ENCODE results near the gene PGM1.

PGM1 gene

DNA sequence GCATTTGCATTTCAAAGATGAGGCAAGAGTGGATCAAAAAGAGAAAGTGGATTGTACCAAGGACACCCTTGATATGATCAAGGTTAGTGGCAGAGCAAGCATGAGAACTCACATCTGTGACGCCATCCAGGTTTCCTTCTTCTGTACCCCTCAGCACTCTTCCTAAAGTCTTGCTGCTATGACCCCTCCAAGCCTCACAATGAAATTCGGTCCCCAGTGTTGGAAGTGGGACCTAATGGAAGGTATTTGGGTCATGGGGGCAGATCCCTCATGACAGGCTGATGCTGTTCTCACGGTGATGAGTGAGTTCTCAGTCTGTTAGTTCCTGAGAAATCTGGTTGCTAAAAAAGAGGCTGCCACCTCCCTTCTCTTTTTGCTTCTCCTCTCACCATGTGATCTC, 86.4 kb downstream of the PGM1 start:
- Histone ChIP-seq H3K9ac (ENCODE audit: low read length) (no peak overlapping the region), H2AFZ (ENCODE audit: low read length) (no peak overlapping the region), H3F3A (ENCODE audit: insufficient read depth, low read length) (no peaks in the 10 kb centered on the region), H3K9me3 (ENCODE audit: low read length) (peaks cover 3% of the 10 kb centered on the region; the same call in 1 of the 2 replicates), H3K36me3 (ENCODE audit: insufficient read depth, low read length) (no peaks in the 10 kb centered on the region; the same call in 1 of the 2 replicates), H3K79me2 (ENCODE audit: insufficient read depth, low read length) (no peaks in the 10 kb centered on the region), H3K27me3 (ENCODE audit: insufficient read depth, low read length) (no peaks in the 10 kb centered on the region), H3K4me3 (ENCODE audit: low read depth, low read length, poor library complexity, severe bottlenecking) (no peak overlapping the region), H4K20me1 (ENCODE audit: insufficient read depth, low read length) (no peaks in the 10 kb centered on the region), H3K4me2 (ENCODE audit: low read length) (no peak overlapping the region), H3K9me2 (ENCODE audit: low read depth, low read length) (no peaks in the 10 kb centered on the region), H3K27ac (ENCODE audit: low read depth, low read length, poor library complexity, severe bottlenecking) (no peak overlapping the region), H3K4me1 (ENCODE audit: insufficient read depth, low read length, severe bottlenecking) (no peaks in the 10 kb centered on the region)
- TF ChIP-seq, protein P1, sequence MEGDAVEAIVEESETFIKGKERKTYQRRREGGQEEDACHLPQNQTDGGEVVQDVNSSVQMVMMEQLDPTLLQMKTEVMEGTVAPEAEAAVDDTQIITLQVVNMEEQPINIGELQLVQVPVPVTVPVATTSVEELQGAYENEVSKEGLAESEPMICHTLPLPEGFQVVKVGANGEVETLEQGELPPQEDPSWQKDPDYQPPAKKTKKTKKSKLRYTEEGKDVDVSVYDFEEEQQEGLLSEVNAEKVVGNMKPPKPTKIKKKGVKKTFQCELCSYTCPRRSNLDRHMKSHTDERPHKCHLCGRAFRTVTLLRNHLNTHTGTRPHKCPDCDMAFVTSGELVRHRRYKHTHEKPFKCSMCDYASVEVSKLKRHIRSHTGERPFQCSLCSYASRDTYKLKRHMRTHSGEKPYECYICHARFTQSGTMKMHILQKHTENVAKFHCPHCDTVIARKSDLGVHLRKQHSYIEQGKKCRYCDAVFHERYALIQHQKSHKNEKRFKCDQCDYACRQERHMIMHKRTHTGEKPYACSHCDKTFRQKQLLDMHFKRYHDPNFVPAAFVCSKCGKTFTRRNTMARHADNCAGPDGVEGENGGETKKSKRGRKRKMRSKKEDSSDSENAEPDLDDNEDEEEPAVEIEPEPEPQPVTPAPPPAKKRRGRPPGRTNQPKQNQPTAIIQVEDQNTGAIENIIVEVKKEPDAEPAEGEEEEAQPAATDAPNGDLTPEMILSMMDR (IDR thresholded peaks at IDR 0.05; ENCODE audit: low read length) = no peak
- no peak for TF ChIP-seq EZH2 (IDR thresholded peaks at IDR 0.05; ENCODE audit: borderline replicate concordance, low read length)

DNA sequence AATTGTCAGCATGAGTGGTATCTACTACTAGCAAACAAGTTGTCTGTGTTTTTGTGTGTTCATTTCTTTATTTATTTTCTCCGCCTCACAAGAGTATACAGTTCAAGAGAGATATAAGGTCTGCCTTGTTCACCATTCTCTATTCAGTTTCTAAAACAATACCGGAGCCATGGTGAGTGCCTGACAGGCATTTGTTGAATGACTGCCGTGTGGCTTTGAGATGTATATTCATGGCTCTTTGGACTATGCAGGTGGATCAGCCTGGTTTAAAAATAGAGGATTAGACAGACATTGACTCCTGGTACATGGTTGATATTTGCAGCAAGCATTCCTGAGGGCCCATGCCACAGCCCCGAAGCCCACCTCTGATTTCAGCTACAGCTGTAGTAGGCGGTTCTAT, 89.7 kb downstream of the PGM1 start:
- no peaks in the 10 kb centered on the region for H3K9me2 ChIP-seq (ENCODE audit: low read depth, low read length)

DNA sequence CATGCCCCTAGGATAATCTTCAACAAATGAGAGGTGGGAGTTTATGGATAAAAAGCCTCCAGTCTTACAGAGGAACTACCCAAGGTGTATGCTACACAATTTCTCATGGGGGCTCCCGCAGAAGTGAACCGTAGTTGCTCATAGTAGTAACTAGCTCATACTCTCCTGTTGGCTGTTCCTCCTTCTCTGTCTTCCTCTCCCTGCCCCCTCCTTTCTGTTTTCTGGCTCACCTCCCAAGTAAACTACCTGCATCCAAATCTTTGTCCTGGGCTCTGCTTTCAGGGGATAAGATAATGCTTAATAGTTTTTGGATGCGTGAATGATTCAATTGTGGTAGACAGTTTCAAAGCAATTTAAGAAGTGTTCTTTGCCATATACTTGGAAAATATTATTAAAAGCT, 90.5 kb downstream of the PGM1 start:
- H3K79me2 ChIP-seq (ENCODE audit: insufficient read depth, low read length) = no peaks in the 10 kb centered on the region
- H3F3A ChIP-seq (ENCODE audit: insufficient read depth, low read length) = no peaks in the 10 kb centered on the region

More for the DNA sequence above, 89.7 kb downstream of the PGM1 start:
- H3K4me1 ChIP-seq (ENCODE audit: insufficient read depth, low read length, severe bottlenecking) = no peaks in the 10 kb centered on the region
- H2AFZ ChIP-seq (ENCODE audit: low read length) = no peak overlapping the region
- H3K79me2 ChIP-seq (ENCODE audit: insufficient read depth, low read length) = no peaks in the 10 kb centered on the region
- H3K27ac ChIP-seq (ENCODE audit: low read depth, low read length, poor library complexity, severe bottlenecking) = no peak overlapping the region
- no peaks in the 10 kb centered on the region; the same call in 1 of the 2 replicates for H3K36me3 ChIP-seq (ENCODE audit: insufficient read depth, low read length)
- H3F3A ChIP-seq (ENCODE audit: insufficient read depth, low read length) = no peaks in the 10 kb centered on the region
- no peak overlapping the region for H3K4me3 ChIP-seq (ENCODE audit: low read depth, low read length, poor library complexity, severe bottlenecking)
- TF ChIP-seq EZH2 (IDR thresholded peaks at IDR 0.05; ENCODE audit: borderline replicate concordance, low read length) = no peak
- TF ChIP-seq, protein P1 (IDR thresholded peaks at IDR 0.05; ENCODE audit: low read length) = no peak
- peaks cover 3% of the 10 kb centered on the region; the same call in 1 of the 2 replicates for H3K9me3 ChIP-seq (ENCODE audit: low read length)
- H3K4me2 ChIP-seq (ENCODE audit: low read length) = no peak overlapping the region
- no peak overlapping the region for H3K9ac ChIP-seq (ENCODE audit: low read length)
- no peaks in the 10 kb centered on the region for H3K27me3 ChIP-seq (ENCODE audit: insufficient read depth, low read length)
- H4K20me1 ChIP-seq (ENCODE audit: insufficient read depth, low read length) = no peaks in the 10 kb centered on the region

More for the DNA sequence above, 90.5 kb downstream of the PGM1 start:
- H3K9me2 ChIP-seq (ENCODE audit: low read depth, low read length) = no peaks in the 10 kb centered on the region
- H3K4me2 ChIP-seq (ENCODE audit: low read length) = no peak overlapping the region
- peaks cover under 1% of the 10 kb centered on the region; the same call in 1 of the 2 replicates for H3K27me3 ChIP-seq (ENCODE audit: insufficient read depth, low read length)
- H4K20me1 ChIP-seq (ENCODE audit: insufficient read depth, low read length) = no peaks in the 10 kb centered on the region
- no peak overlapping the region for H2AFZ ChIP-seq (ENCODE audit: low read length)
- no peaks in the 10 kb centered on the region; the same call in 1 of the 2 replicates for H3K36me3 ChIP-seq (ENCODE audit: insufficient read depth, low read length)
- H3K9me3 ChIP-seq (ENCODE audit: low read length) = peaks cover 3% of the 10 kb centered on the region; the same call in 1 of the 2 replicates
- no peak overlapping the region for H3K27ac ChIP-seq (ENCODE audit: low read depth, low read length, poor library complexity, severe bottlenecking)
- no peak overlapping the region for H3K9ac ChIP-seq (ENCODE audit: low read length)
- no peak overlapping the region for H3K4me3 ChIP-seq (ENCODE audit: low read depth, low read length, poor library complexity, severe bottlenecking)
- H3K4me1 ChIP-seq (ENCODE audit: insufficient read depth, low read length, severe bottlenecking) = no peaks in the 10 kb centered on the region
- TF ChIP-seq EZH2 (IDR thresholded peaks at IDR 0.05; ENCODE audit: borderline replicate concordance, low read length) = no peak
- TF ChIP-seq, protein P1 (IDR thresholded peaks at IDR 0.05; ENCODE audit: low read length) = no peak

Data from OCI-LY1 (cell line).